H54 (cell line): ENCODE data around the gene MINK1.
"Not testable (repeated sequence)": the region's sequence is repeated elsewhere in the genome, so short reads cannot be mapped to it uniquely, and the experiment has no call there.

Source experiments
- DNase-seq: peaks from one replicate; pipeline ENCODE4 v3.0.0; 2011; ENCODE audit warnings: low spot score, mixed read lengths; ENCODE audit not compliant: insufficient read length
- FAIRE-seq: peaks from 3 replicates; lab custom pipeline; 2011; peaks lifted over from hg19 to GRCh38; lab: Jason Lieb, UNC
- POLR2A ChIP-seq: IDR thresholded peaks from 2 replicates; pipeline ENCODE4 v1.6.1; 2011; ENCODE audit warnings: low read depth, mild to moderate bottlenecking, low read length

The MINK1 gene

DNA sequence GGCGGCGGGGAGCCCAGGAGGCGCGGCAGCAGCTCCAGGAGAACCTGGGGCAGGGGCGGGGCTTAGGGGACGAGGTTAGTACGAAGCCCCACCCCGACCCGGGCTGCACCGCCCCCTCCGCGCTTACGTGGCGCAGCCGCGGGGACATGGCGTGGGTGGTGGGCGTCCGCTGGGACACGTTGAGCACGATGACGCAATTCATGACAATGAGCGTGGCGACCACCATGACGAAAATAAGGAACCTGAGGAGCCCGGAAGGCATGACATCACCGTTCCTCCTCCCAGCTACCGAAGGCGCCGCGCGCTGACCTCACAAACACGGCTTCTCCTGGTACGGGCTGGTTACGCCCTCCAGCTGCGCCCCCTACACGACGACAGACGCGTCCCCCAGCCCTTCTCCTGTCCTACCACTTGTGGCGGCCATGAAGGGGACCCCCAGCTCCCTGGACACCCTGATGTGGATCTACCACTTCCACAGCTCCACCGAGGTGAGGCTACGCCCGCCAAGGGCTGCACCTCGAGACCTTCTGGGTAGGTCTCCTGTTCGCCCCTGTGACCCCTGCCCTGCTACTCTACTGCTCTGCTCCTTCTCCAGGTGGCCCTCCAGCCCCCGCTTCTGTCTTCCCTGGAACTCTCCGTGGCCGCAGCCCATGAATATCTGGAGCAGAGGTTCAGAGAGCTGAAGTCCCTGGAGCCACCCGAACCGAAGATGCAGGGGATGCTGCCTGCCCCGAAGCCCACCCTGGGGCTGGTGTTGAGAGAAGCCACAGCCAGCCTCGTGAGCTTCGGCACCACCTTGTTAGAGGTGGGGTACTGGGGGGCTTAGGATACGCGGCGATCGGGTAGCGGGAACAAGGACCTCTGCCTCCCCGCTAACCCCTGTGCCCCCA, 66.4 kb downstream of the MINK1 start, which contains the start of gene C17orf107:
C17orf107 (plus strand) TSS at position 196 of the 890 bp plus-strand sequence; CDS start at position 423, 227 bp downstream.
- TF ChIP-seq POLR2A: no peak
- DNase-seq (no peak), FAIRE-seq (no peak)

DNA sequence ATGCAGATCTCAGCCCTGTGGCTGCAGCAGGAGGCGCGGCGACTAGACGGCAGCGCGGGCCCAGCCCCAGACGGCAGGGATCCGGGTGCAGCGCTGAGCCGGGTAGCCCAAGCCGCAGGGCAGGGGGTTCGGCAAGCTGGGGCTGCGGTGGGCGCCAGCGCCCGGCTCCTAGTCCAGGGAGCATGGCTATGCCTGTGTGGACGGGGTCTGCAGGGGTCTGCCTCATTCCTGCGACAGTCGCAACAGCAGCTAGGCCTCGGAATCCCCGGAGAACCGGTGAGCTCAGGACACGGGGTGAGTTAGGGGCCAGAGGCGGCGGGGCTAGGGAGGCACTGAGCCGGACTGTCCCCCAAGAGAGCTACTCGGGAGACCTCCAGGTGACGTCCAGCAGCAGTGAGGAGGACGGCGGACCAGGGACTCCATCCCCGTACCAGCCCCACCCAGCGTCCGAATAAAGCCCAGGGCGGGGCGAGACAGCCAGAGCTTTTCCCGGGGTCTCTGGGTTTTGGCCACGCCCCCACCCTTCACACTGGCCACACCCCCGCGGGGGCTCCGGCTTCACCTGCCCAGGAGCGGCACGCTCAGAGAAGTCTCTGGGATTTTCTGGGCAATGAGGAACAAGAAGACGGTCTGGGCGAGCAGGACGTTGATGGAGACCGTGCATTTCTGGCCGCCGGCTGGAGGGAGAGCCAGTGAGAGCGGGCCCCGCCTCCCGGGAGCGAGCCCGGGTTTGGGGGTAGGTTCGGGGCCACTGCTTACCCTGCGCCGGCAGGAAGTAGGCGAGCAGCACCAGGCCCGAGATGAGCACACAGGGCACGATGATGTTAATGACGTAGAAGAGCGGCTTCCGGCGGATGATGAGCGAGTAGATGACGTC, 67.3 kb downstream of the MINK1 start:
- TF ChIP-seq POLR2A: no peak
- no peak for FAIRE-seq
- no peak for DNase-seq

DNA sequence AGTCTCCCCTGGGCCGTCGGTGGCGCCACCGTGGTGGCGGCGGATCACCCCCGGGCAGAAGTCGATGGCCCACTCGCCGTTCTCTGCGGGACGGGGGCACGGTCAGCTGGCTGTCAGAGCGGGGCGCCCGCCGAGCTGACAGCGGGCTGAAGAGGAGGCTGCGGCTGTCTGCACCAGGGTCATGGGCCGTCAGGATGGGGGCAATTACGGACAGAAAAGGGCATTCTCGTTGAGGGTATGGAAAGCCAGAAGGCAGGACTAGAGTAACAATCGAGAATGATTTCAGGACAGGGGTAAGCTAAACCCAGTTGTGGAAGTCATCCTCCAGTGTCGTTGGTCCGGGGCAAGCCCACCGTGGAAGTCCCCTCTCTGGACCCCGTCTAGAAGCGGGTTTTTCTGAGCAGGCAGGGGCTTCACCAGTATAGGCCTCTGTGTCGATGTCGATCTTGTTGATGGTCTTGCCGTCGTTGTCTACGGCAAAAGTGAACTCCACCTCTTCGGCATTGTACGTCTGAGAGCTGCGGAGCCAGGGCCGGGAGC, 68.0 kb downstream of the MINK1 start:
- FAIRE-seq (no peak), DNase-seq (no peak)
- TF ChIP-seq POLR2A: no peak

DNA sequence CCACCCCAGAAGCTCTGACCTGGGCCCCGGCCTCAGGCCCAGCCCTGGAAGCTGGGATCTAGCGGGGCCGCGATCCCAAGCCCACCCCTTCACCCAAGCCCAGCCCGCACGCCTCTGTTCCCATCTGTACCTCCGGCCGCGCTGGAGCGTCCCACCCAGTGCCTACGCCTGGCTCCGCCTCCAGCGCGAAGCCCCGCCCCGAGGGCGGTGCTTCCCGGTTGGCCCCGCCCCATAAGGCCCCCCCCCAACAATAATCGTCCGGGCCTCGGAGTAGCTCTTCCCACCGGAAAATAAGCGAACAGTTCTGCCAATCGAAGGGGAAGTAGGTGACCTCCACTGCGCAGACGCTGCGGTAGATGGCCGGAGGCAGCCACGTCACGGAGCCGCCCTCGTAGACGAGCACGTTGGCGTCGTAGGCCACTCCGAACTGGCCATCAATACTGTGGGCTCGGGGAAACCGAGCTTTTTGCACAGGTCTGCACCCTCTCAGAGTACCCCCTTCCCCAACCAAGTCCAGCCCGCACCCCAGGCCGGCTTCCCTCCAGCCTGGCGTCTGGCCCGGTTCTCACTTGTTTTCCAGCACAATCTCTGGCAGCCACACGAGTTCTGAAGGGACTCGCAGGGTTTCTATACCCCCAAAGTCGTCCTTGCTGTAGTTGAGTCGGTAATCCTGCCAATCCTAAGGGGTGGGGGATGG, 68.7 kb downstream of the MINK1 start:
- FAIRE-seq (no peak), DNase-seq (no peak)
- no peak for TF ChIP-seq POLR2A

DNA sequence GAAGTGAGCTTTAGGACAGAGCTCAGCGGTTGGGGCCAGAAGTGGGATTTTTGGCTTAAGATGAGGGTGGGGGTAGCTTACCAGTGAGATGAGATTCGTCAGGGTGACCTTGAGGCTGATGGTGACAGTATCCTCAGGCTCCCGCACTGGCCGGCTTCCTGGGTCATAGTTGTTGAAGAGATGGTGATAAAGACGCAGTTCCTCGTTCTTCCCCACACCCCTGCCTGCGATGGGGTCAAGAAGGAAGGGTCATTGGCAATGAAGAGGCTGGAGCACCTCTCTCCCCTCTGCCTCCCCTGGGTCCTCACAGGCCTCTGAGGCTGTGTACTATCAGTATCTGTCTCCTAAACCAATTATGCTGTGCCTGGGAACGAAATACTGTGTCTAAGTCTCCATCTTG, 69.4 kb downstream of the MINK1 start:
- FAIRE-seq: no peak
- DNase-seq: no peak
- no peak for TF ChIP-seq POLR2A

DNA sequence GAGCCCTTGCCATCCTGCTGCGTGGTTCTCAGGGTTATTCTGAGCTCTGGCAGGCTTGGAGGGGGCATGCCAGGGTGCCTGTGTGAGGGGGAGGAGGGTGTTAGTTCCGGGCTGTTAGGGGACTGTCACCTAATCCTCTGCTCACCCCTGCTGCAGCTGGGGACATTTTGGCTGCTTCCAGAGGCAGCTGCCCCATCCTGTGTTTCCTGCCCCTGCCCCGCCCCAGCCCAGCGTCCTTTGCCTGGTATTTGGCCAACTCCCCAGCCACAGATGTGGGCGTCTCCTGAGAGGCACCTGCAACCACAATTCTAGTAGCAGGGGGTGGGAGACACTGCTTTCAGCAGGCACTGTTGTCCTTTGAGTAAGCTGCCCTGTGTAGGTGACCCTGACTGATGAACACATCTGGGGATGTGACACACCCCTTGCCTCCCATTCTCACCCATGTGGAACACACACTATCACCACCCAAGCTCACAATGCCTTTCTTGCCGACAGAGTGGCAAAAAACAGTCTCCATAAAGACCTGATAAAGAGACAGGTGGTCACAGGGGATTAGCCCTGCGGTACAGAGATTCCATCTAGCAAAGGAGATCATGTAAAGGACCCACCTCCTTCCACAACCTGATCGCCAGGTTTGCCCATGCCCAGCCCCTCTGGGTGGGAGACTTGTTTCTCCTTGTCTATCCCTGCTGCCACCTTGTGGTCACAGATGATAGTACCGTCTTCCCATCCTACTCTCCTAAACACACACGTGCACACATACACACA, 70.1 kb downstream of the MINK1 start, which contains the start of gene CHRNE:
CHRNE (minus strand) TSS at position 48 of the 768 bp plus-strand sequence; CDS start at position 13, 35 bp downstream.
- DNase-seq (peak; percentile 52), FAIRE-seq (peak; percentile 30)
- no peak for TF ChIP-seq POLR2A

DNA sequence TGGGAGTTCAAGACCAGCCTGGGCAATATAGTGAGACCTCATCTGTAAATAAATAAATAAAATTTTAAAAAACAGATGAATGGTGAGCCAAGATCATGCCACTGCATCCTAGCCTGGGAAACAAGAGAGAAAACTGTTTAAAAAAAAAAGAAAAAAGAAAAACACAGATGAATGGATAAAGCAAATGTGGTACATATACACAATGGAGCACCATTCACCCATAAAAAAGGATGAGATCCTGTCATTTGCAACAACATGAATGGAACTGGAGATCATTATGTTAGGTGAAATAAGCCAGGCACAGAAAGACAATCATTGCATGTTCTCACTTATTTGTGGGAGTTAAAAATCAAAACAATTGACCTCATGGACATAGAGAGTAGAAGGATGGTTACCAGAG, 73.5 kb downstream of the MINK1 start:
- not testable (repeated sequence) for DNase-seq, FAIRE-seq

DNA sequence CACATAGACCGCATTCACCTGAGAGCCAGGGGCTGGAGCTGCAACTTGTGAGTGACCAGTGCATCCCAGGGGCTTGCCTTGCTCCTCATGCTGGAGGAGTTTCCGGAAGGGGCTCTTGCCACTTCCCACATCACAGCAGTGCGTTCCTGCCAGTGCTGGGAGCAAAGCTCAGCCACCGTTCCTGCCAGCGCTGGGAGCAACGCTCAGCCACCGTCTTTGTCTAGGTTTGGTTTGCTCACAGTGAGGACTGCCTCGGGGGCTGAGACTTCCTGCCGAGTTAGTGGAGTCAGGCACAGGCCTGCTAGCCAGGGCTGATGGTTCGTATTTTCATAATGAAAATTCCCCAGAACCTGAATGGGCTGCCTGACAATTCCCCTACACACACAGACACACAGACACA, 75.2 kb downstream of the MINK1 start:
- DNase-seq (no peak), FAIRE-seq (no peak)
- no peak for TF ChIP-seq POLR2A

DNA sequence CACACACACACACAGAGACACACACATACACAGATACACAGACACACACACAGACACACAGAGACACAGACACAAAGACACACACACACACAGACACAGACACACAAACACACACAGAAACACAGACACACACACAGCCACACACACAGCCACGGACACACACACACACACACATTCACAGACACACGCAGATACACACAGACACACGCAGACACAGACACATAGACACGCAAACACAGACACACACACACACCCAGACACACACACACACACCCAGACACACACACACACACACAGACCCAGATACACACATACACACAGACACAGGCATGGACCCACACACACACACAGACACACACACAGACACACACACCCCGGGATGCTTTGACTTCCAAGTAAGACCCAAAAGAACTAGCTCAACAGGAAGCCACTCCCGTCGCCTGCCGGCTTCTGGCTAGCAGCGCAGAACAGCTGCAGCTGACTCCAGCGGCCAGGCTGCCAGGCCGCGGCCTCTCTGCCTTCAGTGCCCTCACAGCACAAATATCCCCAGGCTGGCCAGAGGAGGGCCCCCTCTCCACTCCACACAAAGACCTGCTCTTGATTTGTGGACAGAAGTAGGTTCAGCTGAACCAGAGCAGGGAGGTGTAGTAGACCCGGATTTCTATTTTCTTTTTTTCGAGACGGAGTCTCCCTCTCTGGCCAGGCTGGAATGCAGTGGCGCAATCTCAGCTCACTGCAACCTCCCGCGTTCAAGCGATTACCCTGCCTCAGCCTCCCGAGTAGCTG, 75.8 kb downstream of the MINK1 start:
- peak; percentile 85 for DNase-seq
- TF ChIP-seq POLR2A: no peak
- no peak for FAIRE-seq

DNA sequence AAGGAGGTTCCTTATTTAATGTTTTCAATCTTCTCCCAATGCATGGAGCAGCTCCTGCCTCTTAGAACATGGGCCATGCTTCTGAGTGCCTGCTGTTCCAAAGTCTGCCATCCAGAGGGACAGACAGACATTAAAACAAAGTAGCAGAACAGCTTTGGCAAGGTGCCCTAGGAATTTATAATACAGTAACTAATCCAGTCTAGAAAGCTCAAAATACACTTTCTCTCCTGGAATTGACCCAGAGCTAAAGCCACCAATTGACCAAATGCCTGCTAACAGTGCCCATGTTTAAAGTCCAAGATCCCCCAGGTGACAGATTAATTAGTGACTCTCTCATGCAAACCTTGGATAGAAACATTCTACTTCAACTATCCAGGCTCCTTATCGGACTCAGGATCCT, 80.9 kb downstream of the MINK1 start:
- DNase-seq: no peak
- TF ChIP-seq POLR2A: no peak
- FAIRE-seq: no peak

DNA sequence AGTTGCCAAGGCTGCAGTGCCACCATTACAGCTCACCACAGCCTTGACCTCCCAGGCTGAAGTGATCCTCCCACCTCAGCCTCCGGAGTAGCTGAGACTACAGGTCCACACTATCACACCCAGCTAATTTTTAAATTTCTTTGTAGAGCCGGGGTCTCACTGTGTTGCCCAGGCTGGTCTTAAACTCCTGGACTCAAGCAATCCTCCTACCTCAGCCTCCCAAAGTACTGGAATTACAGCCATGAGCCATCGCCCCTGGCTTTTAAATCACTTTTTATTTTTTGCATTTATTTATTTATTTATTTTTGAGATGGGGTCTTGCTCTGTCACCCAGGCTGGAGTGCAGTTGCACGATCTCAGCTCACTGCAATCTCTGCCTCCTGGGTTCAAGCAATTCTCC, 81.4 kb downstream of the MINK1 start:
- FAIRE-seq, DNase-seq: not testable (repeated sequence)

DNA sequence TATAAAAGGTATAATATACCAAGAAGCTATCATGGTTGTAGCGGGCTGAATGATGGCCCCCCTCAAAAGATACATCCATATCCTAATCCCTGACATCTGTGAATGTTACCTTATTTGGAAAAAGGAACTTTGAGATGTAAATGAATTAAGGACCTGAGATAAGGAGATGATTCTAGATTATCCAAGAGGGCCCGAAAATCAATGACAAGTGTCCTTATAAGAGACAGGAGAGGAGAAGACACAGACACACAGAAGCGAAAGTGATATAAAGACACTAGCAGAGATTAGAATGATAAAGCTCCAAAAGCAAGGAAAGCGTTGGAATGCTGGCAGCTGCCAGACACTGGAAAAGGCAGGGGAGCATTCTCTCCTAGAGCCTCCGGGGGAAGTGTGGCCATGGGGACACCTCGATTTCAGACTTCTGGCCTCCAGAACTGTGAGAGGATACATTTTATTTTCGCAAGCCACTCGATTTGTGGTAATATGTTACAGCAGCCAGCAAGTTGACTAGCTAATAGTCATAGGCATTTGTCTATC, 86.4 kb downstream of the MINK1 start:
- no peak for DNase-seq
- no peak for FAIRE-seq
- TF ChIP-seq POLR2A: no peak
